ACHN (cell line): ENCODE data around the gene EPHB4.
A peak's percentile ranks its signal among the peaks of the same experiment; 100 is the strongest.
"Not testable (repeated sequence)": the region's sequence is repeated elsewhere in the genome, so short reads cannot be mapped to it uniquely, and the experiment has no call there.

Experiments
- DNase-seq: peaks from one replicate; pipeline ENCODE4 v3.0.0-alpha.2; 2015
- in situ Hi-C: cut with HindIII; loops from 2 replicates; pipeline ENCODE4 v1.10.0; 2017; ENCODE audit warnings: low sequenced_read_pairs, low pct_ligation_motif_present, low pct_unique_long_range_greater_than_20kb

EPHB4 gene

GRCh38 chr7:100825751-100826513 is 1.4 kb downstream of the EPHB4 start:
- in situ Hi-C loops, result loop anchor here (25.0 kb wide), 1 partner anchor 114 kb away; the partner anchor contains the start of genes EPO and POP7
- DNase-seq, result peak; percentile 53

GRCh38 chr7:100825215-100825671 is 2.1 kb downstream of the EPHB4 start:
- in situ Hi-C loops, result loop anchor here (25.0 kb wide), 1 partner anchor 113 kb away; the partner anchor contains the start of genes EPO and POP7
- DNase-seq, result no peak

GRCh38 chr7:100824499-100825214 is 2.7 kb downstream of the EPHB4 start:
- in situ Hi-C loops, result loop anchor here (25.0 kb wide), 1 partner anchor 112 kb away; the partner anchor contains the start of genes EPO and POP7
- DNase-seq, result no peak

GRCh38 chr7:100823534-100823933 is 3.8 kb downstream of the EPHB4 start:
- in situ Hi-C loops, result no loop called here
- DNase-seq, result no peak

GRCh38 chr7:100823140-100823525 is 4.2 kb downstream of the EPHB4 start:
- no peak for DNase-seq
- in situ Hi-C loops, result no loop called here

GRCh38 chr7:100822236-100823139 is 4.8 kb downstream of the EPHB4 start:
- in situ Hi-C loops, result no loop called here
- no peak for DNase-seq

GRCh38 chr7:100819586-100819985 is 7.7 kb downstream of the EPHB4 start:
- in situ Hi-C loops, result no loop called here
- no peak for DNase-seq

- in situ Hi-C loops, result no loop called here
- no peak for DNase-seq
Measured at GRCh38 chr7:100818825-100819224, 8.5 kb downstream of the EPHB4 start.

- no peak for DNase-seq
Measured at GRCh38 chr7:100818366-100818765, 9.0 kb downstream of the EPHB4 start.

GRCh38 chr7:100817097-100817496 is 10.2 kb downstream of the EPHB4 start:
- in situ Hi-C loops, result no loop called here
- DNase-seq, result no peak

More at GRCh38 chr7:100818366-100818765, 9.0 kb downstream of the EPHB4 start:
- in situ Hi-C loops, result no loop called here

GRCh38 chr7:100816515-100816914 is 10.8 kb downstream of the EPHB4 start:
- in situ Hi-C loops, DNase-seq: not testable (repeated sequence)

- DNase-seq, result no peak
- in situ Hi-C loops, result no loop called here
Measured at GRCh38 chr7:100812729-100813128, 14.6 kb downstream of the EPHB4 start.

GRCh38 chr7:100811480-100811879 is 15.8 kb downstream of the EPHB4 start:
- DNase-seq, result no peak
- in situ Hi-C loops, result no loop called here

- DNase-seq, result no peak
- in situ Hi-C loops, result no loop called here
Measured at GRCh38 chr7:100808354-100808875, 18.9 kb downstream of the EPHB4 start.

GRCh38 chr7:100806883-100807282 is 20.4 kb downstream of the EPHB4 start:
- in situ Hi-C loops, DNase-seq: not testable (repeated sequence)

GRCh38 chr7:100806276-100806675 is 21.0 kb downstream of the EPHB4 start:
- in situ Hi-C loops, result no loop called here

GRCh38 chr7:100804681-100805431 is 22.5 kb downstream of the EPHB4 start:
- in situ Hi-C loops, result no loop called here
- no peak for DNase-seq

More at GRCh38 chr7:100806276-100806675, 21.0 kb downstream of the EPHB4 start:
- DNase-seq, result no peak
